ENCODE data around the gene DNAAF5.

The DNAAF5 gene

GRCh38 chr7:787332-788240 lies 61.1 kb downstream of the DNAAF5 start:
- TF ChIP-seq TAF1 (IDR thresholded peaks at IDR 0.05; ENCODE audit: low read depth) = no peak
- TF ChIP-seq YY1 (IDR thresholded peaks at IDR 0.05; ENCODE audit: low read depth) = no peak
- TF ChIP-seq, protein P1, sequence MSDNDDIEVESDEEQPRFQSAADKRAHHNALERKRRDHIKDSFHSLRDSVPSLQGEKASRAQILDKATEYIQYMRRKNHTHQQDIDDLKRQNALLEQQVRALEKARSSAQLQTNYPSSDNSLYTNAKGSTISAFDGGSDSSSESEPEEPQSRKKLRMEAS (IDR thresholded peaks at IDR 0.05) = no peak
- TF ChIP-seq CEBPB (IDR thresholded peaks at IDR 0.05) = no peak
- TF ChIP-seq, protein P2, sequence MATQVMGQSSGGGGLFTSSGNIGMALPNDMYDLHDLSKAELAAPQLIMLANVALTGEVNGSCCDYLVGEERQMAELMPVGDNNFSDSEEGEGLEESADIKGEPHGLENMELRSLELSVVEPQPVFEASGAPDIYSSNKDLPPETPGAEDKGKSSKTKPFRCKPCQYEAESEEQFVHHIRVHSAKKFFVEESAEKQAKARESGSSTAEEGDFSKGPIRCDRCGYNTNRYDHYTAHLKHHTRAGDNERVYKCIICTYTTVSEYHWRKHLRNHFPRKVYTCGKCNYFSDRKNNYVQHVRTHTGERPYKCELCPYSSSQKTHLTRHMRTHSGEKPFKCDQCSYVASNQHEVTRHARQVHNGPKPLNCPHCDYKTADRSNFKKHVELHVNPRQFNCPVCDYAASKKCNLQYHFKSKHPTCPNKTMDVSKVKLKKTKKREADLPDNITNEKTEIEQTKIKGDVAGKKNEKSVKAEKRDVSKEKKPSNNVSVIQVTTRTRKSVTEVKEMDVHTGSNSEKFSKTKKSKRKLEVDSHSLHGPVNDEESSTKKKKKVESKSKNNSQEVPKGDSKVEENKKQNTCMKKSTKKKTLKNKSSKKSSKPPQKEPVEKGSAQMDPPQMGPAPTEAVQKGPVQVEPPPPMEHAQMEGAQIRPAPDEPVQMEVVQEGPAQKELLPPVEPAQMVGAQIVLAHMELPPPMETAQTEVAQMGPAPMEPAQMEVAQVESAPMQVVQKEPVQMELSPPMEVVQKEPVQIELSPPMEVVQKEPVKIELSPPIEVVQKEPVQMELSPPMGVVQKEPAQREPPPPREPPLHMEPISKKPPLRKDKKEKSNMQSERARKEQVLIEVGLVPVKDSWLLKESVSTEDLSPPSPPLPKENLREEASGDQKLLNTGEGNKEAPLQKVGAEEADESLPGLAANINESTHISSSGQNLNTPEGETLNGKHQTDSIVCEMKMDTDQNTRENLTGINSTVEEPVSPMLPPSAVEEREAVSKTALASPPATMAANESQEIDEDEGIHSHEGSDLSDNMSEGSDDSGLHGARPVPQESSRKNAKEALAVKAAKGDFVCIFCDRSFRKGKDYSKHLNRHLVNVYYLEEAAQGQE (IDR thresholded peaks at IDR 0.05; ENCODE audit: low read depth) = no peak
- TF ChIP-seq TCF12 (IDR thresholded peaks at IDR 0.05; ENCODE audit: low read depth) = no peak
- no peak for TF ChIP-seq FOXM1 (IDR thresholded peaks at IDR 0.05; ENCODE audit: borderline replicate concordance, low read depth)
- no peak for TF ChIP-seq NFIC (IDR thresholded peaks at IDR 0.05)
- TF ChIP-seq RAD21 (IDR thresholded peaks at IDR 0.05; ENCODE audit: low read depth) = no peak
- no peak for TF ChIP-seq CREB1 (IDR thresholded peaks at IDR 0.05; ENCODE audit: low read depth)
- no peak for TF ChIP-seq USF1 (IDR thresholded peaks at IDR 0.05)
- TF ChIP-seq EGR1 (IDR thresholded peaks at IDR 0.05) = no peak
- no peak for TF ChIP-seq TEAD4 (IDR thresholded peaks at IDR 0.05)
- no peak for TF ChIP-seq EP300 (IDR thresholded peaks at IDR 0.05; ENCODE audit: borderline replicate concordance)
- TF ChIP-seq ZBTB7A (IDR thresholded peaks at IDR 0.05; ENCODE audit: low read depth) = no peak

DNA sequence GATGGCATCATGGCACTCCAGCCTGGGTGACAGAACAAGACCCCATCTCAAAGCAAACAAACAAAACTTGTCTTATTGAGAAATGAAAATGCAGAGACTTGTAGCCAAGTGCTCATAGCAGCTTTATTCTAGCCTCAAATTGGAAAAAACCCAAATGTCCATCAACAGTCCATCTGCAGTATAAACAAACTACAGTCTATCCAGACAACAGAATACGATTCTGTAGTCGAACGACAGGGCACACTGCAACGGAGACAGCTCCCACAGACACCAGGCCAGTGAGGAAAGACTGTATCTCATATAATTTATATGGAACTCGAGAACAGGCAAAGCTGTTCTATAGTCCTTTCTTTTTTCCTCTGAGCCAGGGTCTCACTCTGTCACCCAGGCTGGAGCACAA lies 65.0 kb downstream of the DNAAF5 start:
- TF ChIP-seq TAF1 (IDR thresholded peaks at IDR 0.05; ENCODE audit: low read depth) (no peak), NFIC (IDR thresholded peaks at IDR 0.05) (no peak), EP300 (IDR thresholded peaks at IDR 0.05; ENCODE audit: borderline replicate concordance) (no peak), EGR1 (IDR thresholded peaks at IDR 0.05) (no peak), YY1 (IDR thresholded peaks at IDR 0.05; ENCODE audit: low read depth) (no peak), CEBPB (IDR thresholded peaks at IDR 0.05) (no peak), TCF12 (IDR thresholded peaks at IDR 0.05; ENCODE audit: low read depth) (no peak)
- TF ChIP-seq, protein P1 (IDR thresholded peaks at IDR 0.05) = no peak

GRCh38 chr7:794207-794606 lies 67.7 kb downstream of the DNAAF5 start:
- TF ChIP-seq FOXM1 (IDR thresholded peaks at IDR 0.05; ENCODE audit: borderline replicate concordance, low read depth) (no peak), NFIC (IDR thresholded peaks at IDR 0.05) (no peak), ZBTB7A (IDR thresholded peaks at IDR 0.05; ENCODE audit: low read depth) (no peak), TAF1 (IDR thresholded peaks at IDR 0.05; ENCODE audit: low read depth) (no peak), YY1 (IDR thresholded peaks at IDR 0.05; ENCODE audit: low read depth) (no peak), RAD21 (IDR thresholded peaks at IDR 0.05; ENCODE audit: low read depth) (no peak), CEBPB (IDR thresholded peaks at IDR 0.05) (no peak), EP300 (IDR thresholded peaks at IDR 0.05; ENCODE audit: borderline replicate concordance) (no peak), TCF12 (IDR thresholded peaks at IDR 0.05; ENCODE audit: low read depth) (no peak), TEAD4 (IDR thresholded peaks at IDR 0.05) (no peak), USF1 (IDR thresholded peaks at IDR 0.05) (no peak), CREB1 (IDR thresholded peaks at IDR 0.05; ENCODE audit: low read depth) (no peak), EGR1 (IDR thresholded peaks at IDR 0.05) (no peak)
- TF ChIP-seq, protein P2 (IDR thresholded peaks at IDR 0.05; ENCODE audit: low read depth) = no peak
- TF ChIP-seq, protein P1 (IDR thresholded peaks at IDR 0.05) = no peak

GRCh38 chr7:794671-795329 lies 68.3 kb downstream of the DNAAF5 start:
- TF ChIP-seq CEBPB (IDR thresholded peaks at IDR 0.05) (no peak), ZBTB7A (IDR thresholded peaks at IDR 0.05; ENCODE audit: low read depth) (no peak), YY1 (IDR thresholded peaks at IDR 0.05; ENCODE audit: low read depth) (no peak)

DNA sequence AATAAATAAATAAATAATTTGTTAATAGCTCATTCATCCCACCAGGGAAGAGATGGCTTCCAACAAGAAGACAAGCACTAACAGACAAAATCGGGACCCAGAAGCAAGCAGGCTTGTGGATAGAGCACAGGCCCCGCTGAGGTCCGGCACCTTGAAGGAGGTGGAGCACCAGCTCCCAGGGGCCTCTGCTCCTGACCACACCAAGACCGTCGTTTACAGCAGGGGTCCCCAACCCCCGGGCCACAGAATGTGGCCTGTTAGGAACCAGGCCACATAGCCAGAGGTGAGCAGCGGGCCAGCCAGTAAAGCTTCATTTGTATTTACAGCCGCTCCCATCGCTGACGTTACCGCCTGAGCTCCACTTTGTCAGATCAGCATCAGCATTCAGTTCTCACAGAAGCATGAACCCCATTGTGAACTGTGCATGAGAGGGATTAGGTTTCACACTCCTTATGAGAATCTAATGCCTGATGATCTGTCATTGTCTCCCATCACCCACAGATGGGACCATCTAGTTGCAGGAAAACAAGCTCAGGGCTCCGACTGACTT lies 72.5 kb downstream of the DNAAF5 start:
- TF ChIP-seq CEBPB (IDR thresholded peaks at IDR 0.05) (no peak), TEAD4 (IDR thresholded peaks at IDR 0.05) (no peak), USF1 (IDR thresholded peaks at IDR 0.05) (no peak), YY1 (IDR thresholded peaks at IDR 0.05; ENCODE audit: low read depth) (no peak), TAF1 (IDR thresholded peaks at IDR 0.05; ENCODE audit: low read depth) (no peak), RAD21 (IDR thresholded peaks at IDR 0.05; ENCODE audit: low read depth) (no peak), EGR1 (IDR thresholded peaks at IDR 0.05) (no peak), NFIC (IDR thresholded peaks at IDR 0.05) (no peak), CREB1 (IDR thresholded peaks at IDR 0.05; ENCODE audit: low read depth) (no peak), FOXM1 (IDR thresholded peaks at IDR 0.05; ENCODE audit: borderline replicate concordance, low read depth) (no peak)
- TF ChIP-seq, protein P1 (IDR thresholded peaks at IDR 0.05) = no peak
- TF ChIP-seq, protein P2 (IDR thresholded peaks at IDR 0.05; ENCODE audit: low read depth) = no peak
